Keratinocyte (primary cell): Measurements from ENCODE around the gene MAGI3. TPM values are rescaled to one million over a fixed set of nuclear protein-coding genes. Genes with fewer than 3 reads are reported as not detected.

ENCODE experiments used
- DNase-seq: peaks from one replicate; pipeline ENCODE4 v3.0.0-alpha.2; 2011; ENCODE audit warnings: low read depth, missing footprints, low spot score
- FAIRE-seq: peaks from 2 replicates; lab custom pipeline; 2011; peaks lifted over from hg19 to GRCh38; lab: Jason Lieb, UNC
- H2AFZ ChIP-seq: 2 replicates; pipeline ENCODE4 v1.6.0; 2012; ENCODE audit warnings: low read length, control low read depth, inconsistent platforms; ENCODE audit not compliant: control insufficient read depth
- H3K27ac ChIP-seq: 2 replicates; pipeline ENCODE4 v1.5.1; 2011; ENCODE audit warnings: low read length; ENCODE audit not compliant: control insufficient read depth, insufficient read depth
- H3K27me3 ChIP-seq: 3 replicates; pipeline ENCODE4 v1.6.0; 2011; ENCODE audit warnings: low read length; ENCODE audit not compliant: control insufficient read depth, insufficient read depth; ENCODE audit errors: extremely low read depth
- H3K36me3 ChIP-seq, 2 experiments: 2 replicates in 1 of 2; 3 replicates in 1 of 2; pipeline ENCODE4 v1.5.1; 2011; ENCODE audit warnings: low read length in 2 of 2, mild to moderate bottlenecking in 1 of 2; ENCODE audit not compliant: control insufficient read depth in 2 of 2, insufficient read depth in 2 of 2; ENCODE audit errors: extremely low read depth in 1 of 2
- H3K4me1 ChIP-seq: 3 replicates; pipeline ENCODE4 v1.5.1; 2011; ENCODE audit warnings: low read length; ENCODE audit not compliant: control insufficient read depth, insufficient read depth; ENCODE audit errors: extremely low read depth
- H3K4me2 ChIP-seq: 3 replicates; pipeline ENCODE4 v1.6.0; 2011; ENCODE audit warnings: low read depth, low read length; ENCODE audit not compliant: control insufficient read depth, insufficient read depth; ENCODE audit errors: extremely low read depth
- H3K4me3 ChIP-seq, 3 experiments: fragments of 200-600 bp in 1 of 3; sonication (generic) in 1 of 3; 2 replicates in 2 of 3; 3 replicates in 1 of 3; pipeline ENCODE4 v1.5.1; 2011 to 2016; ENCODE audit warnings: low read length in 3 of 3, mild to moderate bottlenecking in 3 of 3, control low read depth in 2 of 3, inconsistent platforms in 1 of 3, low read depth in 1 of 3, mixed read lengths in 1 of 3, mixed run types in 1 of 3, moderate library complexity in 1 of 3; ENCODE audit not compliant: control insufficient read depth in 2 of 3, insufficient read depth in 2 of 3; ENCODE audit errors: extremely low read depth in 1 of 3
- H3K79me2 ChIP-seq: 2 replicates; pipeline ENCODE4 v1.6.0; 2012; ENCODE audit warnings: low read length; ENCODE audit not compliant: control insufficient read depth, insufficient read depth
- H3K9ac ChIP-seq: 3 replicates; pipeline ENCODE4 v1.6.0; 2011; ENCODE audit warnings: low read length; ENCODE audit not compliant: control insufficient read depth, insufficient read depth; ENCODE audit errors: extremely low read depth
- H3K9me1 ChIP-seq: 3 replicates; pipeline ENCODE4 v1.6.0; 2011; ENCODE audit warnings: low read length; ENCODE audit not compliant: control insufficient read depth, insufficient read depth; ENCODE audit errors: extremely low read depth
- H3K9me3 ChIP-seq: 2 replicates; pipeline ENCODE4 v1.5.1; 2012; ENCODE audit warnings: low read depth, low read length; ENCODE audit not compliant: control insufficient read depth
- H4K20me1 ChIP-seq: 3 replicates; pipeline ENCODE4 v1.6.0; 2011; ENCODE audit warnings: low read length; ENCODE audit not compliant: control insufficient read depth, insufficient read depth; ENCODE audit errors: extremely low read depth
- EZH2 ChIP-seq: IDR thresholded peaks from one replicate; pipeline ENCODE4 v1.6.1; 2012; ENCODE audit warnings: inconsistent platforms, mild to moderate bottlenecking, low read length, moderate library complexity
- dilution Hi-C: fragments of 300-500 bp; cut with MboI; formaldehyde crosslinking; loops from one replicate; pipeline ENCODE4 v1.7.0; 2020; ENCODE audit warnings: low sequenced_read_pairs; ENCODE audit not compliant: extremely low pct_ligation_motif_present
- polyA plus RNA-seq, 5 experiments: library from polyadenylated mRNA; depleted of rRNA in 3 of 5; stranded (reverse) in 3 of 5; stranded (forward) in 1 of 5; unstranded in 1 of 5; fragments of >200 nt; gene quantifications; 1 replicate in 1 of 5; 2 replicates in 3 of 5; 3 replicates in 1 of 5; pipeline versions ENCODE4 v1.2.1 to v1.2.3, GENCODE V29; 2011 to 2012; ENCODE audit warnings: missing spikeins in 2 of 5, low read depth in 1 of 5, low replicate concordance in 1 of 5
- TF ChIP-seq, protein P1 (sequence below), 3 experiments: IDR thresholded peaks in 1 of 3; conservative IDR thresholded peaks in 1 of 3; optimal IDR thresholded peaks in 1 of 3; 2 replicates in 2 of 3; 3 replicates in 1 of 3; pipeline versions ENCODE3 to v1.5.1; 2011; ENCODE audit warnings: low read length in 3 of 3, mild to moderate bottlenecking in 3 of 3, moderate library complexity in 2 of 3, control low read depth in 1 of 3, inconsistent platforms in 1 of 3; ENCODE audit not compliant: insufficient read depth in 2 of 3; ENCODE audit errors: extremely low read depth in 1 of 3

MAGI3 gene
- polyA plus RNA-seq, 1 donor (not counting 4 experiments of a cell fraction or from before 2014, with no cell fraction given) = 3.2 TPM

DNA sequence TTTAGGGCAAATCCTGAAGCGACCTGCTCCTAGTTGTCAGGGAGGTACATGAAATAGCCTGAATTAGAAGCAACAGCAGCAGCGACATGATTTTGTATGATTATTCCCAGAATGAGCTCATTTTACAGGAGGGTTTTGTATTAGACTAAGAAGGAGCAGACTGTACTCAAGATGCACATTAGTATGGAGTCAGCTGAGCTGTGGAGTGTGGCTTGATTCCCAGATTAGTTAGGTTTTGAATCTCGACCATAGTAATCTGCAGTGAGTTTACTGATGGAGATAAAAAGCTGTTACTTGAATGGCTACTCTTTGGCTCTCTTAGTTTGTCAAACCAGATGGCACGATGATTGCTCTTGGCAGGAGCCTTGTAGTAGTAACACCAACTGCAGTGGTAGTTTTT lies 225.8 kb downstream of the MAGI3 start:
- Histone ChIP-seq H3K4me1 (peaks cover 22% of the 10 kb centered on the region), H3K79me2 (no peaks in the 10 kb centered on the region), H3K9me1 (no peaks in the 10 kb centered on the region), H3K27ac (no peak overlapping the region), H2AFZ (no peak overlapping the region), H3K4me2 (peak overlapping the region; percentile 10), H3K27me3 (no peaks in the 10 kb centered on the region), H3K36me3 (no peaks in the 10 kb centered on the region), H4K20me1 (no peaks in the 10 kb centered on the region), H3K9ac (no peak overlapping the region), H3K4me3 (no peak overlapping the region), H3K9me3 (no peaks in the 10 kb centered on the region)
- no peak for DNase-seq
- FAIRE-seq = peak; percentile 26
- dilution Hi-C loops = no loop called here
- TF ChIP-seq EZH2 = no peak
- TF ChIP-seq, protein P1, sequence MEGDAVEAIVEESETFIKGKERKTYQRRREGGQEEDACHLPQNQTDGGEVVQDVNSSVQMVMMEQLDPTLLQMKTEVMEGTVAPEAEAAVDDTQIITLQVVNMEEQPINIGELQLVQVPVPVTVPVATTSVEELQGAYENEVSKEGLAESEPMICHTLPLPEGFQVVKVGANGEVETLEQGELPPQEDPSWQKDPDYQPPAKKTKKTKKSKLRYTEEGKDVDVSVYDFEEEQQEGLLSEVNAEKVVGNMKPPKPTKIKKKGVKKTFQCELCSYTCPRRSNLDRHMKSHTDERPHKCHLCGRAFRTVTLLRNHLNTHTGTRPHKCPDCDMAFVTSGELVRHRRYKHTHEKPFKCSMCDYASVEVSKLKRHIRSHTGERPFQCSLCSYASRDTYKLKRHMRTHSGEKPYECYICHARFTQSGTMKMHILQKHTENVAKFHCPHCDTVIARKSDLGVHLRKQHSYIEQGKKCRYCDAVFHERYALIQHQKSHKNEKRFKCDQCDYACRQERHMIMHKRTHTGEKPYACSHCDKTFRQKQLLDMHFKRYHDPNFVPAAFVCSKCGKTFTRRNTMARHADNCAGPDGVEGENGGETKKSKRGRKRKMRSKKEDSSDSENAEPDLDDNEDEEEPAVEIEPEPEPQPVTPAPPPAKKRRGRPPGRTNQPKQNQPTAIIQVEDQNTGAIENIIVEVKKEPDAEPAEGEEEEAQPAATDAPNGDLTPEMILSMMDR (optimal IDR thresholded peaks at IDR 0.05 in 1 of 3, IDR thresholded peaks at IDR 0.05 in 1 of 3, conservative IDR thresholded peaks at IDR 0.05 in 1 of 3; ENCODE audit: extremely low read depth in 1 of 3, insufficient read depth in 2 of 3, low read length in 3 of 3) = no peak

DNA sequence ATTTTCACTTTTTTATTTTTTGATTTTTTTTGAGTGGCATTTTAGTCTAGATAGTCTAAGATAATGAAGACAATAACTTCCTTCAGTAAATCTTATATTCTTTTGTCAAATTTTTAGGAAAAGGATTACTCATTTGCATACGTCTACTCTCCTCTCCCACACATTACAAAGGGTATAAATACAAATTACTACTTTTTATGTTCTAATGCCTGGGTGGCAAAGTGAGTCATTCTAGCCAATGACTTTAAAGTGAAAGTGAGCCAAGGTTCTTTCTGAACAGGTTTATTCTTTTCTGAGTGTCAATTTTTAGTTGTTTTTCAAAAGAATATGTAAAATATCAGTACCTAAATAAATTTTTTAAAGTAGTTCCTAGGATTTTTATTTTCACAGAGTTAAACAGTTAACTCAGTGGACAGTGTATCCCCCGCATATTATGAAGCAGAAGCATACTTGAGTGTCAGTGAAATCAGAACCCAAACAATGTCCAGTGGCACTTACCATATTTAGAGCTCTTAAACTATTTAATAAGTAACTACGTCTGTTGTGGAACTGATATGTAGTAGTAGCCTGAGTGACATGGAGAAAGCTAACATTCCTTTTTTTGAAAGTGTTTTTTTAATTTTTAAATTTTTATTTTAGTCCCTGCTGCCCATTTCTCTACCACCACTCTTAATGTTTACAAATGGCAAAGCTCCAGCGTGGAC lies 227.3 kb downstream of the MAGI3 start:
- no peak overlapping the region for H3K9ac ChIP-seq
- no peaks in the 10 kb centered on the region for H3K9me3 ChIP-seq
- peaks cover 22% of the 10 kb centered on the region for H3K4me1 ChIP-seq
- H3K79me2 ChIP-seq = no peaks in the 10 kb centered on the region
- FAIRE-seq (no peak), DNase-seq (no peak)
- H4K20me1 ChIP-seq = no peaks in the 10 kb centered on the region
- H3K4me2 ChIP-seq = no peak overlapping the region
- no peak overlapping the region for H3K4me3 ChIP-seq
- H2AFZ ChIP-seq = no peak overlapping the region
- H3K36me3 ChIP-seq = no peaks in the 10 kb centered on the region
- no peak overlapping the region for H3K27ac ChIP-seq
- no peak for TF ChIP-seq EZH2
- TF ChIP-seq, protein P1 (optimal IDR thresholded peaks at IDR 0.05 in 1 of 3, IDR thresholded peaks at IDR 0.05 in 1 of 3, conservative IDR thresholded peaks at IDR 0.05 in 1 of 3; ENCODE audit: extremely low read depth in 1 of 3, insufficient read depth in 2 of 3, low read length in 3 of 3) = no peak
- dilution Hi-C loops = no loop called here
- H3K9me1 ChIP-seq = no peaks in the 10 kb centered on the region
- no peaks in the 10 kb centered on the region for H3K27me3 ChIP-seq
